ENCODE measurements around the gene MPRIP.

DNA sequence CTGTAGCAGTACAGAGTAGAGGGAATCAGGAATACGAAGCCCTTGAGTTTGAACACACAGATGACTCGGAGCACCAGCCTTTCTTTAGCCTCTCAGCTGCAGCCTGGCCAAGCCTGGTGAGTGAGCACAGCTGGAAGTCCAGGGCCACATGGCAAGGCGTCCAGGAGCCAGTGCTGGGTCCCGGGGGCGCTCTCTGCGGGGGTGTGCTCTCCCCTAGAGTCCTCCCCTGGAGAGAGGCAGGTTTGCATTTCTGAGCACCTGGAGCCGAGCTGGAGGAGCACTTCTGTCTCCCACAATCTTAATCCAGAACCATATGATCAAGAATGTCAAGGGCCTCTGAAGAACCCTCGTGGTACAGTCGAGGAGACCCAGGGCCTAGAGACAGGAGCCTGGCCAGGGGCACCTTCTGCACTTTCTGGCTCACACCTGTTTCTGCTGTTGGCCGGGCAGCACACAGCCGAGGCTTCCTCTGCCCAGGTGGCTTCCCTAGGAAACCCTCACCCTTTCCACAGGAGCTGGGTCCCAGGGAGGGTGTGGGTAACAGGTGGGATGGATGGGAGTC is 85.6 kb downstream of the MPRIP start:
- TF ChIP-seq, protein P1, sequence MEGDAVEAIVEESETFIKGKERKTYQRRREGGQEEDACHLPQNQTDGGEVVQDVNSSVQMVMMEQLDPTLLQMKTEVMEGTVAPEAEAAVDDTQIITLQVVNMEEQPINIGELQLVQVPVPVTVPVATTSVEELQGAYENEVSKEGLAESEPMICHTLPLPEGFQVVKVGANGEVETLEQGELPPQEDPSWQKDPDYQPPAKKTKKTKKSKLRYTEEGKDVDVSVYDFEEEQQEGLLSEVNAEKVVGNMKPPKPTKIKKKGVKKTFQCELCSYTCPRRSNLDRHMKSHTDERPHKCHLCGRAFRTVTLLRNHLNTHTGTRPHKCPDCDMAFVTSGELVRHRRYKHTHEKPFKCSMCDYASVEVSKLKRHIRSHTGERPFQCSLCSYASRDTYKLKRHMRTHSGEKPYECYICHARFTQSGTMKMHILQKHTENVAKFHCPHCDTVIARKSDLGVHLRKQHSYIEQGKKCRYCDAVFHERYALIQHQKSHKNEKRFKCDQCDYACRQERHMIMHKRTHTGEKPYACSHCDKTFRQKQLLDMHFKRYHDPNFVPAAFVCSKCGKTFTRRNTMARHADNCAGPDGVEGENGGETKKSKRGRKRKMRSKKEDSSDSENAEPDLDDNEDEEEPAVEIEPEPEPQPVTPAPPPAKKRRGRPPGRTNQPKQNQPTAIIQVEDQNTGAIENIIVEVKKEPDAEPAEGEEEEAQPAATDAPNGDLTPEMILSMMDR (IDR thresholded peaks at IDR 0.05; ENCODE audit: borderline replicate concordance, extremely low read depth, low read length, poor library complexity, severe bottlenecking) = no peak
- TF ChIP-seq EZH2 (IDR thresholded peaks at IDR 0.05; ENCODE audit: borderline replicate concordance, low read depth, low read length, severe bottlenecking) = no peak

Data from DND-41 (cell line).